ENCODE data around the gene TMOD3.
"Not testable (repeated sequence)": the region's sequence is repeated elsewhere in the genome, so short reads cannot be mapped to it uniquely, and the experiment has no call there.

Gene TMOD3

DNA sequence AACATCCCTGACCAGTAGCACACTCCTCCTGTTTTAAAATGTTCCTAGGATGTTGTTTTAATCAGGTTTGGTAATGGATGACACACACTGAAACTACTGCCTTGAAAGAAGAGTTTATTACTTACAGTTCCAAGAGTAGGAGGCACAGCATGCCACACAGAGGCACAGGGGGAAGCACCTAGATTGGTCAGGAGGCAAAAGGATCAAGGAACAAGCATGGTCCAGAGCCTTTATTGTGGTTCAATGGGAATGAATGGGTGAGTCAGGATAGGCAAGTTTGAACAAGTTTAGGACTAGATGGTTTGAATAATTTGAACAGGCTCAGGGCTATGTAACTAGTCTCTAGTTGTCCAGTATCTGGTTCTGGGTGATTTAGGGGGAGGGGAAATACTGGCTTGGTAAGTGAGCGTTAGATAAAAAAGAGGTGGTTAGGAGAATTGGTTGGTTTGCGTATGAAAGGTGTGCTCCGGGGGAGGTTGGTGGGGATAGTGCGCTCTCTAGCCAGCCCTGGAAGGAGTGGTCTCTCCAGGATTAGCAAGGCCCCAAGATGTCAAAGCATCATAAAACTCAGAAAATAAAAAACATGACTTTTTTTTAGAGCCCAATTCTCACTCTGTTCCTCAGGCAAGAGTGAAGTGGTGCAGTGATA lies 35.1 kb downstream of the TMOD3 start:
- no peak for DNase-seq (ENCODE audit: low read depth)

DNA sequence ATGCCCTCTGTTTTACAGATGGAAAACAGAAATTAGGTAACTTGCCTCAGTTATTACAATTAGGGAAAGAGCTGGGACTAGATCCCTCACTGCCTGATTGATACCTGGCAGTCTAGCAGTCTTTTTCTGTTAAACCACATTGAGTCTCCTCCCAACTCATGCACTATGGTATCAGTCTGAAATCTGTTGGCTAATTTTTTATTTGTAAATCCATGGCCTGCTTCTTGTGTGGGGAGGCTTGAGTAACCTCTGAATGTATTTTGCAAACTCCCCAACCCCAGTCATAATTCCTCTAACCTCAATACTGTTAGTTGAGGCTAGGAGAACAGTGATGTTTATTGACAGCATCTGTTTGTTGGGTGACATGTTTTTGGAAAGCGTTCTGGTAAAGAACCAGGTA lies 35.9 kb downstream of the TMOD3 start:
- no peak for DNase-seq (ENCODE audit: low read depth)

DNA sequence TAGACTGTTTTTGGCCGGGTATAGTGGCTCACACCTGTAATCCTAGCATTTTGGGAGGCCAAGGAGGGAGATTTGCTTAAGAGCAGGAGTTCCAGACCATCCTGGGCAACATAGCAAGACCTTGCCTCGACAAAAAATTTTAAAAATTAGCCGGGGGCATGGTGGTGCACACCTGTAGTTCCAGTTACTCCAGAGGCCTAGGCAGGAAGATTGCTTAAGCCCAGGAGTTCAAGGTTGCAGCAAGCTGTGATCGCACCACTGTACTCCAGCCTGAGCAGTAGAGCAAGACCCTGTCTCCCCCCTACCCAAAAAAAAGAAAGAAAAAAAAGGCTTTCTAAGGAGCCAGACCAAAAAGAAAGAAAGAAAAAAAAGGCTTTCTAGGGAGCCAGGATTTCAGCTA lies 36.7 kb downstream of the TMOD3 start:
- DNase-seq (ENCODE audit: low read depth) = no peak

DNA sequence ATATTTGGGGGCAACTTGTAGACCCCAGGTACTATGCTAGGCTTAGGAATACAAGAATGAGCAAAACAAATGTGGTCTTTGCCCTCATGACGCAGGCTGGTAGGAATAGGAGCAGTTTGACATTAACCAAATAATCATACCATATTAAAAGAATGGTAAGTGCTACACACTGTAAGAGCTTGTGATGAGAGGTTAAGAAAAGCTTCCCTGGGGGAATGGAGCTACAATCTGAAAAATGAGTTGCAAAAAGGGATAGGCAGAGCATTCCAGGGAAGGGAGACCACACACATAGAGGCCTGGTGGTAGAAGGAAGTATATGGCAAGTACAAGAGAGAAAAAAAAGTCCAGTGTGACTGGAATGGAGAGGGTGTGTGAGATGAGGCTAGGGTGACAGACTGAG lies 37.3 kb downstream of the TMOD3 start:
- DNase-seq (ENCODE audit: low read depth) = no peak

DNA sequence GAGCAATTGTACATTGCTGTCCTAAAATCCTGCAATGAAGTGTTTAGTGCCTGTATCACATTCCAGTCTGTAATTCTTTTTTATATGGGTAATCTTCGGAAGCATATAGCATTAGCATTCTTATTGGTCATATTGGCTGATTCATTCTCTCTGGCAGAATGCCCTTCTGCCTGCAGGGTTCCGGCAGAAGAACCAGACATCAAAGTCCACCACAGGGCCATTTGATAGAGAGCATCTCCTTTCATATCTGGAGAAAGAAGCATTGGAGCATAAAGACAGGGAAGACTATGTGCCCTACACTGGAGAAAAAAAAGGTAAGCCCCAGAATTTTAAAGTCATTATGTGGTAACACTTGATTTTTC lies 39.6 kb downstream of the TMOD3 start:
- DNase-seq (ENCODE audit: low read depth) = no peak

- DNase-seq (ENCODE audit: low read depth) = no peak
Observed at GRCh38 chr15:51870774-51871173, 41.3 kb downstream of the TMOD3 start.

DNA sequence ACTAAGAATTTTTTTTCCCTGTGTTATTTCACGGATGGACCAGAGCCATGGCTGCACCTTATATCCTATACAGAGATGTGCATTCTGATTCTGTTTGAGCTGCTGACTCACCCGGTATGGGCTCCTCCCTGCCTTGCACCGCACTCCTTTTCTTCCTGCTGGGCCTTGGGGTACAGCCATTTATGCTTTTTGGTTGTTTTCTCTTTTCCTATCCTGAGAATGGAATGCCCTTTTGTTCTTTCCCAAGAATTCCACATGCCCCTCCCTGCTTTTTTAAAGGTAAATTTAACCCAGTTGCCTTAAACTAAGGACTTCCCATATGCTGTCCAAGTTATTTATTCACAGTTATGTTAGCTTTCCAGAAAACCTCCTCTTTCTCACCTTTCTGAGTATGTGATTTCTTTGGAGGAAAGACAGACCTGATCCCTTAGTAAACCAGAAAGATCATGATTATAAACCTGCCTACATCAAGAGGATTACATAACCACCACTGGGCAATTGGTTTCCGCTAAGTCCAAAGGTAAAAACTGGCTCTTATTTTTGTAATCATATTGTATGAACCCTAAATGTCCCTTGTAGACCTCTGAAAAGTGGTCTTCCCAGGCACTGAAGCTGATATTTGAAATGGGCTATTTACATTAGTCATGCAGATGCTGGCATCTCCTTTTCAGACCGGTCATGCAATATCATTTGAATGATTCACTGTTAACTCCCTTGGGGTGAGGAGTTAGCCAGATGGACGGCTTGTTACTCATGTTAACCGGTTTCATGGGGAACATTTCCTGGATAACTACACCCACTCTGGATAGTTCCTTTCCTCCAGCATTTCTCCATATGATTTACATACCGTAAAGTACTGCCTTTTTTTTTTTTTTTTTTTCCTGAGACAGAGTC lies 45.5 kb downstream of the TMOD3 start:
- DNase-seq (ENCODE audit: low read depth) = no peak

GRCh38 chr15:51876169-51876568 lies 46.7 kb downstream of the TMOD3 start:
- no peak for DNase-seq (ENCODE audit: low read depth)

DNA sequence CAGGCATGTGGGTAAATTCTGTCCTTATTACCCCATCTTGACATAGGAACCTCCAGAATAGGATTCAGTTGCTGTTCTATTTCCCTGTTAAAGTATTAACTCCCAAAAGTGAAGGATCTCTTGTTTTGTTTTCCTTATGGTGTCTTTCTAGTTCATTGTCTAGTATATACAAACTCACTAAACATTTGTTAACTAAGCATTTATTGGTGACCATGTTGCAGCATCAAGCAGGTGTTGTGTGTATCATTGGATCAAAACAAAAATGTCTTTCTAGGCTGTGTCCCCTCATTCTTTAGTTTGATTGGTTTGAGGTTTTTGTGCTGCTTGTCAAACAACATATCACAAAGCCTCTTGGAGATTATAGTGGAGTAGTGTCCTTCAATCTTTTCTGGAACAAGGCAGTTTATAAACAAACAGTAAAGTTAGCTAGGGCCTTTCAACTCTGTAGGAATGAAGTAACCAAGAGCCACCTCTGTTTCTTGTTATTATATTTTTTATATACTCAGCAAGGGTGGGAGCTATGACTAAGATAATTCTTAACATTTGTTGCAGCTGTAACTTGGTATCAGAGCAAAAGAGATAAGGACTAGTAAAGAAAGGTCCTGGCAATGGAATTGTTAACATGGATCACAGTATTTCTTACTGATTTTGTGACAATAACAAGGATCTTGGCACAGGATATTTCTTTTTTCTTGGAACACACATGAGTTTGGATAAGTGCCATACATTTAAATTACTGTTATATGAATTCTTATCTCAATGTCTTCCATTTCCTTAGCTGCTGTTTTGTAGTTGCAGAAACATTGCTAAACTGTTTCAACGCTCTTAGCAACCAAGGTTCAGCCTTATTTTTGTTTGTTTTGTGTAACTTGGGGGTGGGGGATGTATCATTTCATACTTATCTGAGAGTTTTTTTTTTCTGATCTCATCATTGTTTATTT lies 49.3 kb downstream of the TMOD3 start:
- no peak for DNase-seq (ENCODE audit: low read depth)

DNA sequence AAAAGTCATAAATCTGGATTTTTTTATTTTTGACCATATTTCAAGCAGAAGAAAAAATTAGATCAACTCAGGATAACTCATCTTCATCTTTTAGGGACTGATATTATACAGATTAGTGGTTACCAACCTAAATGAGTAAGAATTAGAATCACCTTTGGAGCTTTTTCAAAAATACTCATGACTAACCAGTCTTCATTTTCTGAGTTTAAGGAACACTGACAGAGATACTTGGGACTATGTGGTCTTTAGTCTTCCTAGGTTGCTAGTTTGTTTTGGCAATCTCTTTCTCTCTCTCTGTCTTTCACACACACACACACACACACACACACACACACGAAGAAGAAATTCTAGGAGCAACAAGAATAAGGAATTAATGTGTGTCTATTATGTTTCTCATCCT lies 50.1 kb downstream of the TMOD3 start:
- no peak for DNase-seq (ENCODE audit: low read depth)

GRCh38 chr15:51883271-51883837 lies 53.9 kb downstream of the TMOD3 start:
- no peak for DNase-seq (ENCODE audit: low read depth)

DNA sequence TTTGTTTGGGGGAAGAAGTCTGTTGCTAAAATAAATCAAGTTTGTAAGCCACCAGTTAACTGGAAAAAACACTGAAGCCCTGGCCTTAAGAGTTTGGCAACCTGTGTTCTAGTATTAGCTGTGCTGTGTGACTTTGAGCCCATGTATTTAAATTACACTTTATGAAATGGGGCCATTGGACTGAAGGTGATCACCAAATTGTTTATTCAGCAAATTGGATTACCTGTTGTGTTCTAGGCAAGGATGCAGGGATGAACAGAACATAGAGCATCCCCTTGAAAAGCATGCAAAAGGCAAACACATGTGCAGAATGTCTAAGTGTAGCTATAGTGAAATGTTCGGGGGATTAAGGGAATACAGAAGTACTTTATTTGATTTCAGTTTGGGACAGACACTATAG lies 54.6 kb downstream of the TMOD3 start:
- DNase-seq (ENCODE audit: low read depth) = no peak

DNA sequence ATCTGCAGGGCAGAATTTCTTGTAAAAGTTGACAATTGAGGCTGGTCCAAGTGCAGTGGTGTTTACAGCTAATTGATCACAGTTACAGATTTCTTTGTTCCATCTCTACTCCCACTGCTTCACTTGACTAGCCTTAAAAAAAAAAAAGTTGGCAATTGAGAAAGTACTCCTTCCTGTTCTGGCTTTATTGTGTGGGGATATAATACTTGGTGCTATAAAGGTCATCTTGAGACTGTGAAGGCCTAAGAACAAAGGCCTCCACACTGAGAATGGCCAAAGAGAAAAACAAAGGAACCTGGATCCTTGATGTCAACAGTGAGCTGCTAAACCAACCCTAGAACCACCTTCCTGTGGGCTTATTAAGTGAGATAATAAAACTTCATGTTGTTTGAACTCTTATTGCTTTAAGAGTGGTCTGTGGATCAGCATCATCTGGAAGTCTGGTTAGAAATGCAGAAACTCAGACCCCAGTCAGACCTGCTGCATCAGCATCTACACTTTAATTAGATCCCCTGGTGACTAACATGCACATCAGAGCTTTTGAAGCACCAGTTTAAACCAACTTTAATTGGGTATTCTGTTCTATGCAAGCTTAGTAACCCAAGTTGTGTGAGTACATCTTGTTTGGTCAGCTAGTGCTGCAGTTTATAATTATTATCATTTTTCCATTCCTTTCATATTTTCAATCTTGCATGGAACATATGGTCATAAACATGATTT lies 55.2 kb downstream of the TMOD3 start:
- DNase-seq (ENCODE audit: low read depth) = no peak

- not testable (repeated sequence) for DNase-seq (ENCODE audit: low read depth)
Observed at GRCh38 chr15:51885758-51886157, 56.3 kb downstream of the TMOD3 start.

- no peak for DNase-seq (ENCODE audit: low read depth)
Observed at GRCh38 chr15:51887887-51888592, 58.6 kb downstream of the TMOD3 start.

- no peak for DNase-seq (ENCODE audit: low read depth)
Observed at GRCh38 chr15:51888593-51889195, 59.2 kb downstream of the TMOD3 start.

DNA sequence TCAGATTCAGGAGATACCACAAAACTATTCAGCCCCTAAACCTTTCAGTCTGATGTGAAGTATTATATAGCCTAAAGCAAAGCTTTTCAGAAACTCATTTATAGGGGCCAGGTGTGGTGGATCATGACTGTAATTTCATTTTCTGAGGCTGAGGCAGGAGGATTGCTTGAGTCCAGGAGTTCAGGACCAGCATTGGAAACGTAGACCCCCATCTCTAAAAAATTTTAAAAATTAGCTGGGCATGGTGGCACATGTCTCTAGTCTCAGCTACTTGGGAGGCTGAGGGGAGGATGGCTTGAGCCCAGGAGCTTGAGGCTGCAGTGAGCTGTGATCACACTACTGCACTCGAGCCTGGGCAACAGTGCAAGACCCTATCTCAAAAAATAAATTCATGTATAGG lies 60.0 kb downstream of the TMOD3 start:
- DNase-seq (ENCODE audit: low read depth) = no peak

DNA sequence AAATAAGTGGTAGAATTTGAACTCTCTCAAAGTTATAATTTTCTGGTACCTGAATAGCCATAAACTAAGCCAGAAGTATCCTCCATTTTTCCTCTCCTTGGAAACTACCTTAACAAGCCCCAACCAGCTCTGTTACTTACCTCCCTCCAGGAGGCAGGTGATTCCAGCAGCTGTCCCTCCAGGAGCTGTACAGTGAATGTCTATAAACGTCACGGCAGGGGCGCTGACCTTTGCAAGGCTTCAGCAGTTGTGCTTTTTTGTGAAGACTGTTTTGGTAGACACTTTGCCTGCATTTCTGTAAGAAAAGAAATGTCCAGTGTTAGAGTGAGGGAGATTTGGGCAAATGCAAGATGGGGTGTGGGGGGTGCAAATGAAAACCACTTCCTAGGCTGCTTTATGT lies 75.0 kb downstream of the TMOD3 start:
- DNase-seq (ENCODE audit: low read depth) = no peak

GRCh38 chr15:51904931-51905330 lies 75.5 kb downstream of the TMOD3 start:
- DNase-seq (ENCODE audit: low read depth) = no peak

DNA sequence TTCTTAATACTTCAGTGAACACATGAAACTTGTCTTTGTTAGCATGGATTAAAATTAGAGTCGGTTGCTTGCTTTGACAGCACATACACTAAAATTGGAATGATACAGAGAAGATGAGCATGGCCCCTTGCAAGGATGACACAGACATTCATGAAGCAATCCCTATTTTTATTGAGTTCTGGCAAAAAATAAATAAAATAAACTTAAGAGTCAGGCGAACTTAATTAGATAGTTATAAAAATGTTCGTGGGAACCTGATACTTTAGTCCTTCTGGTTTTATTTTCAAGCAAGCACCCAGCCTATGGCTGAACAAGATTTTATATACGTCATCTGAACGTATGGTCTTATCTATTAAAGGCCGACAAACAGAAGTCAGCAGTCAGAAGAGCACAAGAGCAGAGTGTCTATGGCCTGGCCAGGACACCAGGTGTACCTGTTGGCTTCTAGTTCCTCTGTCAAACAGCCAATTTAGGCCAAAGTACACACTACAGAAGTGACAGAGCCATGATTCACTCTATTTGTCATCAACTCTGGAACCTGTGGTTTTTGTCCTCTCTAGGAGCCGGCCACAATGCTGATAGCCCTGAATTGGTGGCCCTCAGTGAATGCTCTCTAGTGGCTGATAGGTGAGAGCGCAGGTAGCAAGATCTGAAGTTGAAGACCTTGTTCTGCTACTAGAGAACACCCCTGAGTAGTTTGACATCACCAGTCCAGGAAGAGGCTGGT lies 77.8 kb downstream of the TMOD3 start:
- no peak for DNase-seq (ENCODE audit: low read depth)
